GM12864 (cell line): ENCODE data around the gene NBEAL2.
"Not testable (repeated sequence)": the region's sequence is repeated elsewhere in the genome, so short reads cannot be mapped to it uniquely, and the experiment has no call there.

Experiments used
- DNase-seq: peaks from one replicate; pipeline ENCODE4 v3.0.0-alpha.2; 2011; ENCODE audit warnings: low read depth
- H3K4me3 ChIP-seq: 2 replicates; pipeline ENCODE4 v1.5.1; 2011; ENCODE audit warnings: mild to moderate bottlenecking, low read depth, low read length, control low read depth
- CTCF ChIP-seq: IDR thresholded peaks from 2 replicates; pipeline ENCODE4 v1.5.1; 2011; ENCODE audit warnings: low read depth, mild to moderate bottlenecking, moderate library complexity, low read length, control low read depth, inconsistent platforms; ENCODE audit errors: missing control alignments

NBEAL2 gene

GRCh38 chr3:47036145-47036544, 56.7 kb downstream of the NBEAL2 start:
- no peak overlapping the region for H3K4me3 ChIP-seq
- no peak for DNase-seq
- TF ChIP-seq CTCF: no peak

- DNase-seq, H3K4me3 ChIP-seq: not testable (repeated sequence)
Measured at GRCh38 chr3:47037302-47037701, 57.8 kb downstream of the NBEAL2 start.

- no peak for TF ChIP-seq CTCF
- no peak overlapping the region for H3K4me3 ChIP-seq
- DNase-seq: no peak
Measured at GRCh38 chr3:47041114-47041513, 61.6 kb downstream of the NBEAL2 start.

GRCh38 chr3:47042231-47042791, 62.8 kb downstream of the NBEAL2 start:
- DNase-seq: no peak
- TF ChIP-seq CTCF: no peak
- H3K4me3 ChIP-seq: no peak overlapping the region

GRCh38 chr3:47047069-47047468, 67.6 kb downstream of the NBEAL2 start:
- no peak overlapping the region for H3K4me3 ChIP-seq
- TF ChIP-seq CTCF: no peak
- no peak for DNase-seq

- no peak overlapping the region for H3K4me3 ChIP-seq
- no peak for TF ChIP-seq CTCF
- no peak for DNase-seq
Measured at GRCh38 chr3:47047673-47048072, 68.2 kb downstream of the NBEAL2 start.

- no peak for DNase-seq
- no peak for TF ChIP-seq CTCF
- H3K4me3 ChIP-seq: no peak overlapping the region
Measured at GRCh38 chr3:47054412-47054811, 74.9 kb downstream of the NBEAL2 start.
